Measurements from ENCODE around the gene RIMS4. TPM values are rescaled to one million over a fixed set of nuclear protein-coding genes. Genes with fewer than 3 reads are reported as not detected.

Gene RIMS4
- total RNA-seq, result not detected in 2 replicates

- peak in 1 of 2 donors; percentile 24 for DNase-seq (ENCODE audit: low read depth in 2 of 2)
These were observed at the start of gene RIMS4 for GRCh38 chr20:44810391-44811149. Gene RIMS4 (minus strand): TSS chr20:44810546. CDS start chr20:44810271, 275 bp downstream.

GRCh38 chr20:44858606-44859360 is 48.4 kb upstream of the RIMS4 start:
- no peak for DNase-seq (ENCODE audit: low read depth in 2 of 2)

GRCh38 chr20:44856856-44857448 is 46.6 kb upstream of the RIMS4 start:
- DNase-seq (ENCODE audit: low read depth in 2 of 2), result no peak

- no peak for DNase-seq (ENCODE audit: low read depth in 2 of 2)
These were observed 46.1 kb upstream of the RIMS4 start for GRCh38 chr20:44856442-44856841.

GRCh38 chr20:44851545-44851944 is 41.2 kb upstream of the RIMS4 start:
- DNase-seq (ENCODE audit: low read depth in 2 of 2), result no peak

- no peak for DNase-seq (ENCODE audit: low read depth in 2 of 2)
These were observed 40.5 kb upstream of the RIMS4 start for GRCh38 chr20:44850837-44851236.

GRCh38 chr20:44850272-44850671 is 39.9 kb upstream of the RIMS4 start:
- no peak for DNase-seq (ENCODE audit: low read depth in 2 of 2)

GRCh38 chr20:44849703-44850102 is 39.4 kb upstream of the RIMS4 start:
- no peak for DNase-seq (ENCODE audit: low read depth in 2 of 2)

- DNase-seq (ENCODE audit: low read depth in 2 of 2), result no peak
These were observed 38.1 kb upstream of the RIMS4 start for GRCh38 chr20:44848254-44849015.

- DNase-seq (ENCODE audit: low read depth in 2 of 2), result no peak
These were observed 33.5 kb upstream of the RIMS4 start for GRCh38 chr20:44843876-44844275.

GRCh38 chr20:44841955-44842354 is 31.6 kb upstream of the RIMS4 start:
- DNase-seq (ENCODE audit: low read depth in 2 of 2), result no peak

GRCh38 chr20:44840826-44841225 is 30.5 kb upstream of the RIMS4 start:
- no peak for DNase-seq (ENCODE audit: low read depth in 2 of 2)

- no peak for DNase-seq (ENCODE audit: low read depth in 2 of 2)
These were observed 29.1 kb upstream of the RIMS4 start for GRCh38 chr20:44839481-44839880.

- no peak for DNase-seq (ENCODE audit: low read depth in 2 of 2)
These were observed 28.2 kb upstream of the RIMS4 start for GRCh38 chr20:44838521-44838920.

- no peak for DNase-seq (ENCODE audit: low read depth in 2 of 2)
These were observed 27.6 kb upstream of the RIMS4 start for GRCh38 chr20:44837946-44838345.

GRCh38 chr20:44836601-44837120 is 26.3 kb upstream of the RIMS4 start:
- DNase-seq (ENCODE audit: low read depth in 2 of 2), result no peak

GRCh38 chr20:44835661-44836221 is 25.4 kb upstream of the RIMS4 start:
- DNase-seq (ENCODE audit: low read depth in 2 of 2), result no peak

- no peak for DNase-seq (ENCODE audit: low read depth in 2 of 2)
These were observed 24.8 kb upstream of the RIMS4 start for GRCh38 chr20:44835116-44835515.

- no peak for DNase-seq (ENCODE audit: low read depth in 2 of 2)
These were observed 24.3 kb upstream of the RIMS4 start for GRCh38 chr20:44834693-44835092.

- DNase-seq (ENCODE audit: low read depth in 2 of 2), result no peak
These were observed 23.1 kb upstream of the RIMS4 start for GRCh38 chr20:44833437-44833836.

- no peak for DNase-seq (ENCODE audit: low read depth in 2 of 2)
These were observed 22.4 kb upstream of the RIMS4 start for GRCh38 chr20:44832724-44833123.

All from dermis microvascular lymphatic vessel endothelial cell (primary cell).